Stimulated activated CD8-positive, alpha-beta memory T cell treated with anti-CD3 and anti-CD28 coated beads, Interleukin-15, amount 100 ng/mL, for 48 hours (primary cell): ENCODE results near the gene KIF5A.
"Not testable (repeated sequence)": the region's sequence is repeated elsewhere in the genome, so short reads cannot be mapped to it uniquely, and the experiment has no call there.

Experiments used
- DNase-seq, 2 donors: peaks; one replicate each; pipeline ENCODE4 v3.0.0-alpha.2; 2020; ENCODE audit warnings: low read depth in 2 of 2

KIF5A gene

DNA sequence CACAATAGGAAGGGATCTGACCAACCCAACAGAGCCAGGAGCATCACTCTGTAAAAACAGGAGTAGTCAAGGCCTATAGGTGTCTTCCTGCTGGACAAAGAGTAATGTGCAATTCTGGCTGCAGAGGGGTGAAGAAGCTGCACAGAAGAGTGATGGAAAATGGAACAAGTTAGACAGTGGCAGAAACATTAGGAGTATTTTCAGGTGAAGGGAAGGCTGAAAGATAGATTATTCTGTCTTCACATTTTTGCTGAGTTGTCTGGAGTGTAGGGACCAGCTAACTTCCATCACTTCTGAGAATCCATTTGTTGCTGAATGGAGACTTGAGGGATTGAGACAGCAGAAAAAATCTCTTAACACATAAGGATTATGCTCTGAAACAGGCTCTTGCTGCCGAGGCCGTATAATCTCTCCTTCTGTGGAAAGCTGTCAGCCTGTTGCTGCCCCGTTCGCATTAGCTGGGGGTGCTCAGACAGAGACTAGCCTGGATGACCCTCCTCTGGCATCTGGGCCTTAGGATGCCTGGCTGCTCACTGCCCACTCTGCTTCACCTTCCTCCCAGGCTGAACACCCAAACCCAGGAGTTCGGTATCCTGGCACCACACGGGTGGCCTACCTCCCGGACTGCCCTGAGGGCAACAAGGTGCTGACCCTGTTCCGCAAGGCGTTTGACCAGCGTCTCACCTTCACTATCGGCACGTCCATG is 58.3 kb downstream of the KIF5A start:
- no peak for DNase-seq

GRCh38 chr12:57609101-57609780 is 59.4 kb downstream of the KIF5A start:
- no peak for DNase-seq

GRCh38 chr12:57609781-57610553 is 60.1 kb downstream of the KIF5A start:
- DNase-seq: no peak

- no peak for DNase-seq
Measured at GRCh38 chr12:57610554-57611107, 60.8 kb downstream of the KIF5A start.

DNA sequence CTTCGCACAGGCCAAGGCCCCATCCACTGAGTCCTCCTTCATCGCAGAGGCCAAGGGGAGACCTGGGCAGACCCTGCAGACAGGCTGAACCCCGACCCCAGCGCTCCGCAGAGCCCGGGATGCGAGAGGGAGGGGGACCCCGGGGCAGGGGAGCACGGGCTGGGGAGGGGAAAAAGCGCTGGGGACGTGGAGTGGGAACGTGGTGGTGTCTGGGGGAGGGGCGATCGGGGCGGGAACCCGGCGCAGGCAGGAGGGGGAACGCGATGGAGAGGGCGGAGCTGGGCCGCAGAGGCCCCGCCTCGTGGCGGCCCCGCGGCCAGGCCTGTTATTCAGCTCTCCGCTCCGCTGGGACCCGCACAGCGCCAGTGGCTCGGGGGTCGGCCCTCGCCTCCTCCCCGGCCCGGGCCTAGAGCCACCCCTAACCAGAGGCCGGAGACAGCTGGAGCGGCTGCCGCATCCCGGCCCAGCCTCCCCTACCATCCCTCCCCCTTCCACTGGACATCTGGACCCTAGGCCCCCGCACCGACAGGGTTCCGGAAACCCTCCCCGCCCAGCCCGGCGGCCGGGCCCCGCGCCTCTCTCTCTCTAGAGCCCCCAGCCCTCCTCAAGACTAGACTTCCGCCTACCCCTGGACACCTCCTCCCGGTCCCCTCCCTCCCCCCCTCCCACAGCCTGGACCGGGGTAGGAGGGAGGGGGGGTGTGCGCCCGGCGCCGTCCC is 61.4 kb downstream of the KIF5A start, which contains the start of gene ARHGEF25:
ARHGEF25 (plus strand) TSS at position 328 of the 719 bp plus-strand sequence. CDS start 460 bp downstream, outside the sequence.
- DNase-seq: no peak

DNA sequence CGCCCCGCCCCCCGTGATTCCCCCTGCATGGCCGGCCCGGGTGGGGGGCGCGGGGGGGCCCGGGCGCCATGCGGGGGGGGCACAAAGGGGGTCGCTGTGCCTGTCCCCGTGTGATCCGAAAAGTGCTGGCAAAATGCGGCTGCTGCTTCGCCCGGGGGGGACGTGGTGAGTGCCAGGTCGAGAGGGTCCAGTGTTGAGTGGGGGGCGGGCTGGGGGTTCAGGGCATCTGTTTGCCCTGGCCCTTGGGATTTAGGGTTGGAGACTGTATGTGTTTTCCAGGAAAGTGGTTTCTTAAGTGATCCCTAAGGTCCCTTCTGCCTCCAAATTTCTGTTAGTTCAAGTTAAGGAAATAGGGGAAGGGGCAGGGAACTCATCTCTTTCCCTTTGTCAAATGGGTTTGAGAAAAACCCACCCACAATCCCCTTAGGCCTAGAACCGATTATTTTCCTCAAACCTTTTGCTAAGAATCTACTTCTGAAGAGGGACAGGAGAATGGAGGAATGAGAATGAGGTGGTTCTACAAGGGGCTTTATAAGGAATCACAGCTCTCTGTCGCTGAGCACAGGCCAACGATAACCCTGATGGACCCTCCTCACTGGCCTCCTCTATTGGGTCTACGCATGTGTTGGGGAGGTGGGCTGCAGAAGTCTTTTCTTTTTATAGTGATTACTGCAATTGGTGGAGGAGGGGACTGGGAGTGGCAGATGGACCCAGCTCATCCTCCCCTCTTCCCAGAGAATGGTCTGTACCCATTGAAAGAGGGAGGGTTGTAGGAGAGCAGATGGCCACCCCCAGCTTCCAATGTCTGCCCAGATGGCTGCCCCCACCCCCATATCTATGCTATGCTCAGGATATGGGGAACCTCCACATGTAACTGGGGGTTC is 62.2 kb downstream of the KIF5A start:
- DNase-seq: no peak

DNA sequence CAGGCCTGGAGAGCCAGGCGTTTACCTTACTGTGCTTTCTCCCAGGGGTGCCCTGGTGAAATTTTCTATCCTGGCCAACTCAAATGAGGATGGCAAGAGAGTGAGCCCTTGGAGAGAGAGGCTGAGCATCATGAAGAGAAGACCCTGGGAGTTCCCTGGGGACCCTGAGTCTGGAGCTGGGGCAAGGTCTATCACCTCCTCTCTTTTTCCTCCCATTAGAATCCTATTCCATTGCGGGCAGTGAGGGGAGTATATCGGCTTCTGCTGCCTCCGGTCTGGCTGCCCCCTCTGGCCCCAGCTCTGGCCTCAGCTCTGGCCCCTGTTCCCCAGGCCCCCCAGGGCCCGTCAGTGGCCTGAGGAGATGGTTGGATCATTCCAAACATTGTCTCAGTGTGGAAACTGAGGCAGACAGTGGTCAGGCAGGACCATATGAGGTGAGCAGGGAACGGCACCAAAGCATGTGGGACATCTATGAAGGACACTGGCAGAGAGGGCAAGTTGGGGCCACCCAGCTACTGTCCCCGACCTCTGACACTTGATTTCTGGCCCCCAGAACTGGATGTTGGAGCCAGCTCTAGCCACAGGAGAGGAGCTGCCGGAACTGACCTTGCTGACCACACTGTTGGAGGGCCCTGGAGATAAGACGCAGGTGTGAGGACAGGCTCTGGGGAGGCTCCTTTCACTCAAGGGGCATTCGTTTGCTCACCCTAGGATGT is 63.0 kb downstream of the KIF5A start:
- DNase-seq: no peak

DNA sequence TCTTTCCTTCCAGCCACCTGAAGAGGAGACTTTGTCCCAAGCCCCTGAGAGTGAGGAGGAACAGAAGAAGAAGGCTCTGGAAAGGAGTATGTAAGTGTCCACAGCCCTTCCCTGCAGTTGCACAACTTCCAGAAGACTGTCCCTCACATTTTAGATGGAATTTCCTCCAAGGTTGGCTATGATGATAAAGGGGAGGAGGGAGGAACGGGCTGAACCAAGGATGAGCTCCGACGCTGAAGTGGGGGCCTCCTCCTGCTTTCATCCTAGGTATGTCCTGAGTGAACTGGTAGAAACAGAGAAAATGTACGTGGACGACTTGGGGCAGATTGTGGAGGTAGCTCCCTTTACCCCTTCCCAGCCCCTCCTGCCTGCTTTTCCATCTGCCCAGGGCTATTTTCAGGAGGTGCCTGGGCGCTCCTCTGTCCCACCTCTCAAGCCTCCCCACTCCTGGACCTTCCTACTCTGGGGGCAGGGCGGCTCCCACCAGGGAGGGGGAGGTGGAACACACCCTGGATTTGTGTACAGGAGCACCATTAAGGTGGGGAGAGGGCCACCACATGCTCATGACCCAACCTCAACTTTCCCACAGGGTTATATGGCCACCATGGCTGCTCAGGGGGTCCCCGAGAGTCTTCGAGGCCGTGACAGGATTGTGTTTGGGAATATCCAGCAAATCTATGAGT is 63.7 kb downstream of the KIF5A start:
- DNase-seq: no peak

DNA sequence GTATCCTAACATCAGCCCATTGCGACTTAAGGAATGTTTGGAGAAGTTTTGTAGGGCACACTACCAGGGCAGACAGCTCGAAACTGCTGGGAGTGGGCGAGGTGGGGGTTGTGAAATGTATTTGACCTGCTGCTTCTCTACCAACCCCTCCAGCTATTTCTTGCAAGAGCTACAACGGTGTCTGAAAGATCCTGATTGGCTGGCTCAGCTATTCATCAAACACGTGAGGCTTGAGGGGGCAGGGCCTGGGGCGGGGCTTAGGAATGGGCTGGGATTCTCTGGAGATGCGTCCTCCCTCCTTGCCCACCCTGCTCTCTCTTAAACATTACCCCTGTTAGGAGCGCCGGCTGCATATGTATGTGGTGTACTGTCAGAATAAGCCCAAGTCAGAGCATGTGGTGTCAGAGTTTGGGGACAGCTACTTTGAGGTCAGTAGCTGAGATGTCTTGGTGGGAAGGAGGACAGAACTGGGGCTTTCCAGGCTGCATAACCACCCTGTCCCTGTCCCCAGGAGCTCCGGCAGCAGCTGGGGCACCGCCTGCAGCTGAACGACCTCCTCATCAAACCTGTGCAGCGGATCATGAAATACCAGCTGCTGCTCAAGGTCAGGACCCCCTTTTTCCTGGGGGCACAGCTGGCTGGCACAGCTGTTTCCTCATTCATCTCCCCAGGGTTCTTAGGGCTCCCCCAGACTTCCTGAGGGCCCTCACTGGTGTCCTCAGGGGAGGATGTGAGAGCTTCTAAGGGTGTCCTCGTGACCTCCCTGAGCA is 64.5 kb downstream of the KIF5A start:
- no peak for DNase-seq

- no peak for DNase-seq
Measured at GRCh38 chr12:57614948-57615500, 65.2 kb downstream of the KIF5A start.

GRCh38 chr12:57615637-57616036 is 65.8 kb downstream of the KIF5A start:
- DNase-seq: no peak

DNA sequence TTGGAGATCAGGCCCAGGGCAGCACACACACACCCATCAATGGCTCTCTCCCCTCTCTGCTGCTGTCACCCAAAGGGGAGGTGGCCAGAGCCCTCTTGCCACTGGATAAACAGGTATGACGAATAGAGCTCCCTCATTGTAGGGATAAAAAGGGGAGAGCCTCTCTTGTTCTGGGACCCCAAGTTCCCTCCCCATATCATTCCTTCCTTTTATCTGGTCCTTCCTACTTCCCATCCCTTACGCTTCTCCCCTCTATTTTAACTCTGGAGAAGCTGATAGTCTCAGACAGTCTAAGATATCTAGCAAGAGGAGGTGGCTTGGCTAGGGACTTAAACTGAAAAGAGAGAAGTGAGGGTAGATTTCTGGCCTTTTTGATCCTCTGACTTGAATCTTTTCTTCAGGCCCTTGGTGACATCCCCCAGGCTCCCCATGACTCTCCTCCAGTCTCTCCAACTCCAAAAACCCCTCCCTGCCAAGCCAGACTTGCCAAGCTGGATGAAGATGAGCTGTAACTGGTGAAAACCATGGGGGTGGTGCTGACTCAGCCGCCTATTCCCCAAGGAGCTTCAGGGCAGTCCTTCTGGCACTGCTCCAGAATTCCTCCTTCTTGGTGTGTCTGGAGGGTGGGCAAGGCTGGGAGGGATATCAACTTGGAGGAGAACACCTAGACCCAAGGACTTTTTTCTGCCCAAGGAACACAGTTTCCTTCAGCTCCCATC is 66.7 kb downstream of the KIF5A start:
- DNase-seq: no peak

DNA sequence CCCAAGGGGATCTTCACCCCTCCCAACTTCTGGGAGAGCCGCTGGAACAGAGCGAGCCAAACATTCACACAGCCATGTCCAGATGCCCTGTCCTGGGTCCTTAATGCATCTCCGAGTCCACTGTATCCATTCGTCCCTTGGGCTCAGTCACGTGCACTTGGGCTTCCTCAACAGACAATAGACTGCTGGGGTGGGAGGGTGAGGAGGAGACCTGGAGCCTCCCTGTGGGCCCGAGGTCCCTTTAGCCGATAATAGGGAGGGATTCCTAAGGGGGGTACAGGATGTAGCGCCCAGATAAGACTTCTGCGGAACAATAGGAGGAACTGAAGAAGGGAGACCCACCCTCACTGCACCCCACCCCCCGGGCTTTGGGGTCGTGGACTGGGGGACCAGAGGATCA is 68.1 kb downstream of the KIF5A start:
- DNase-seq: no peak

- DNase-seq: not testable (repeated sequence)
Measured at GRCh38 chr12:57618431-57618830, 68.6 kb downstream of the KIF5A start.

- DNase-seq: no peak
Measured at GRCh38 chr12:57618966-57619433, 69.2 kb downstream of the KIF5A start.

DNA sequence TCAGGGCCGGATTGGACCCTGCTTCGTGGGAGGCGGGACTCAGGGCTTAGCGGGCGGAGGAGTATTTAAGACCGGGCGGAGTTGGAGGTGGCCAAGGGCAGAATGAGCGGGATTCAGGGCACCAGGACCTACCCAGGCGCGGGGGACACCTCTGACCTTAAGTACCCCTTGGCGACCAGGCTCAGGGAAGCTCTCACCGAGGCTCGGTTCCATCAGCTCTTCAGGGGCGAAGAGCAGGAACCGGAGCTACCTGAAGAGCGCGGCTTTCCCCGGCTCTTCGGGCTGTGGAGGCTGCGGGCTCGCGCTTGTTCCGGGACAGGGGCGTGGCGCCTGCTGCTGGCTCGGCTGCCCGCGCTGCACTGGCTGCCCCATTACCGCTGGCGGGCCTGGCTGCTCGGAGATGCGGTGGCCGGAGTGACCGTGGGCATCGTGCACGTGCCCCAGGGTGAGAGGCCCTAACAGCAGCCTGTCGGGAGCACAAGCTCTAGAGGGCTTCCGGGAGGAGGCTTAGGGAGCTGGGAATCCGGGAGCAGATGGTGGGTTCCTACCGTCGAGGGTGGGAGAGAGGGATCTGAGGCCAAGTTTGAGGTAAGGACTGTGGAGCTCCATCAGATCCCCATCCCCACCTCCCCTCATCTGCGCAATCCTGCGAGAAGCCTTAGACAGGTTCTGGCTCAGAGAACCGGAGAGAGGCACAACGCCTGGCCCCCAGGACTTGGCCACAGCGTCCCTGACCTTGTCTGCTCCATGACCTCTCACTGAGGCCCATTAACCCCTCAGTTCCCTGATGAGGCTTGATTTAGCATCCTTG is 69.8 kb downstream of the KIF5A start:
- no peak for DNase-seq
